ENCODE data around the gene KCNK4. TPM values are rescaled to one million over a fixed set of nuclear protein-coding genes. Genes with fewer than 3 reads are reported as not detected.
A peak's percentile ranks its signal among the peaks of the same experiment; 100 is the strongest.

KCNK4 gene
- total RNA-seq, 1 experiment from 2014 or later = 0.28 TPM

DNA sequence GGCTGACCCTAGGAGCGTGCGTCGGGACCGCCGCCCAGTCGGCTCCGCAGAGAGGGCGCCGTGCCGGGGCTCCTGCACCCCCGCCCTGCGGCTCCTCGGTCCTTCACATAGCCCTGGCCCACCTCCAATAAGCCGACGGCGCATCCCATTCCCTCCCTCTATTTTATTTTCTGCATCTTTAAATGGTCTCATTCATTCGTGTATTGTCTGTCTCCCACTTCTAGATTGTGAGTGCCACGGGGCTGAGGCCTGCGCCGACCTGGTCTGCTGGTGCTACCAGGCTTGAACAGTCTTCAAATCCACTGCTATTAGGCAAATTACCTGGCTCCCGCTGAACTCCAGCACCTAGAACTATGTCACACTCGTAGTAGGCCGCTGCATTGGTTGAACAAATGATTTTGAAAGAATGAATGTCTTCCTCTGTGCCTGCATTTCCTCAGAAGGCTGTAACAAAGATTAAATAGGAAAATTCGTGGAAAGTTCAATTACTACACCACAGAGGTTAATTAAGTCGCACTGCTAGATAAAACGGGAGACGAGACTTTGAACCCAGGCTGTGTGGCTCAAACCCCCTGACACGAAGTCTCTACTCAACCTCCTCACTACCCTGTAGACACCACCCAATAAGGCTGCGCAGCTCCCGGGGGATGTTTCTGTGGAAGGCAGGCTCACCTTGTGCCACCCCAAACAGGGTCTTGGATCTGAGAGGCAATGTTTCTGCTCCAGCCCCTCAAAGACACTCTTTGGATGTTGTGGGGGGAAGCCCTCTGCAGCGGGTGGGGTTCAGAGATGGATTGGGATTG is 43.2 kb upstream of the KCNK4 start:
- H2AFZ ChIP-seq (ENCODE audit: low read length) = no peak overlapping the region
- no peak overlapping the region for H3K9ac ChIP-seq (ENCODE audit: extremely low read depth, insufficient read length, low read length)
- H3K79me2 ChIP-seq (ENCODE audit: insufficient read depth, low read length) = peaks cover 7% of the 10 kb centered on the region; the same call in 1 of the 2 replicates
- Mint-ChIP-seq H3K36me3 (ENCODE audit: insufficient read depth in 1 of 3, low read depth in 3 of 3) (peaks cover 12 to 18% (median 13%) of the 10 kb centered on the region in 3 experiments; a peak in 6 of 7 replicates), H3K4me3 (peak overlapping the region; percentile 79 to 93), H3K27me3 (ENCODE audit: low read depth) (no peaks in the 10 kb centered on the region), H3K9me3 (no peaks in the 10 kb centered on the region; a peak in 1 of 5 replicates), H3K4me1 (peaks cover 41 to 51% of the 10 kb centered on the region in 2 experiments), H3K27ac (peak overlapping the region in 2 of 3 experiments; percentile 24 to 49; a peak in 4 of 7 replicates)
- H3K79me1 ChIP-seq (ENCODE audit: insufficient read depth, low read depth, low read length, poor library complexity, severe bottlenecking) = peaks cover 3% of the 10 kb centered on the region
- peaks cover 9% of the 10 kb centered on the region; the same call in 1 of the 2 replicates for H3K4me1 ChIP-seq (ENCODE audit: insufficient read depth, low read length)
- H3K4me2 ChIP-seq (ENCODE audit: insufficient read depth, insufficient read length, low read length) = peak overlapping the region; percentile 99
- no peak overlapping the region for H2BK5ac ChIP-seq (ENCODE audit: insufficient read length, low read length)
- H2BK15ac ChIP-seq (ENCODE audit: low read depth, low read length) = no peak overlapping the region
- no peak overlapping the region for H2BK20ac ChIP-seq (ENCODE audit: low read depth, low read length, poor library complexity, severe bottlenecking)
- WGBS (ENCODE audit: extremely low coverage, insufficient read length, low lambda C conversion rate) = no CpG with 5 or more reads among the region's 31 CpGs
- H3K23me2 ChIP-seq (ENCODE audit: insufficient read length, low read depth, low read length, poor library complexity, severe bottlenecking) = peaks cover 26% of the 10 kb centered on the region
- no peak overlapping the region for H3K18ac ChIP-seq (ENCODE audit: insufficient read length, low read depth, low read length)
- H2AK5ac ChIP-seq (ENCODE audit: insufficient read length, low read length) = no peak overlapping the region
- H2BK120ac ChIP-seq (ENCODE audit: low read depth, low read length, poor library complexity, severe bottlenecking) = no peak overlapping the region
- no peak overlapping the region for H2BK12ac ChIP-seq (ENCODE audit: insufficient read length, low read depth, low read length)
- no peak overlapping the region for H4K91ac ChIP-seq (ENCODE audit: insufficient read length, low read depth, low read length)
- no peak overlapping the region for H3K56ac ChIP-seq (ENCODE audit: insufficient read length, low read depth, low read length)
- no peak for DNase-seq
- no peak overlapping the region for H4K8ac ChIP-seq (replicated peaks; ENCODE audit: insufficient read length, low read depth, low read length)
- H3K27ac ChIP-seq (ENCODE audit: insufficient read length, low read depth, low read length) = no peak overlapping the region
- H3K9me3 ChIP-seq (ENCODE audit: control insufficient read depth, low read depth, low read length) = no peaks in the 10 kb centered on the region
- TF ChIP-seq, protein P1, sequence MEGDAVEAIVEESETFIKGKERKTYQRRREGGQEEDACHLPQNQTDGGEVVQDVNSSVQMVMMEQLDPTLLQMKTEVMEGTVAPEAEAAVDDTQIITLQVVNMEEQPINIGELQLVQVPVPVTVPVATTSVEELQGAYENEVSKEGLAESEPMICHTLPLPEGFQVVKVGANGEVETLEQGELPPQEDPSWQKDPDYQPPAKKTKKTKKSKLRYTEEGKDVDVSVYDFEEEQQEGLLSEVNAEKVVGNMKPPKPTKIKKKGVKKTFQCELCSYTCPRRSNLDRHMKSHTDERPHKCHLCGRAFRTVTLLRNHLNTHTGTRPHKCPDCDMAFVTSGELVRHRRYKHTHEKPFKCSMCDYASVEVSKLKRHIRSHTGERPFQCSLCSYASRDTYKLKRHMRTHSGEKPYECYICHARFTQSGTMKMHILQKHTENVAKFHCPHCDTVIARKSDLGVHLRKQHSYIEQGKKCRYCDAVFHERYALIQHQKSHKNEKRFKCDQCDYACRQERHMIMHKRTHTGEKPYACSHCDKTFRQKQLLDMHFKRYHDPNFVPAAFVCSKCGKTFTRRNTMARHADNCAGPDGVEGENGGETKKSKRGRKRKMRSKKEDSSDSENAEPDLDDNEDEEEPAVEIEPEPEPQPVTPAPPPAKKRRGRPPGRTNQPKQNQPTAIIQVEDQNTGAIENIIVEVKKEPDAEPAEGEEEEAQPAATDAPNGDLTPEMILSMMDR (conservative IDR thresholded peaks at IDR 0.05) = no peak
- H3K23ac ChIP-seq (ENCODE audit: insufficient read length, low read depth, low read length) = no peak overlapping the region
- no peak overlapping the region for H4K5ac ChIP-seq (ENCODE audit: insufficient read length, low read depth, low read length)
- H3K4ac ChIP-seq (ENCODE audit: low read depth, low read length) = no peak overlapping the region
- no peaks in the 10 kb centered on the region for H4K20me1 ChIP-seq (ENCODE audit: control insufficient read depth, insufficient read depth, insufficient read length)
- no peaks in the 10 kb centered on the region for H3K27me3 ChIP-seq (ENCODE audit: insufficient read depth, low read length)
- no peak overlapping the region for H3K14ac ChIP-seq (ENCODE audit: insufficient read depth, low read length)
- H3T11ph ChIP-seq (ENCODE audit: low read length) = no peak overlapping the region

Measured in H9 (cell line).